ENCODE results near the gene EIF5A.
A peak's percentile ranks its signal among the peaks of the same experiment; 100 is the strongest.

EIF5A gene

GRCh38 chr17:7313890-7314718 lies 6.7 kb downstream of the EIF5A start:
- no peak for DNase-seq

GRCh38 chr17:7314719-7315569 lies 7.5 kb downstream of the EIF5A start, which contains the start of gene GPS2:
TSS of gene GPS2 (minus strand) at chr17:7315360. CDS start at chr17:7315052, 308 bp downstream.
- peak; percentile 67 for DNase-seq

- no peak for DNase-seq
Observed at GRCh38 chr17:7315570-7316235, 8.3 kb downstream of the EIF5A start.

GRCh38 chr17:7317161-7317803 lies 9.9 kb downstream of the EIF5A start:
- no peak for DNase-seq

DNA sequence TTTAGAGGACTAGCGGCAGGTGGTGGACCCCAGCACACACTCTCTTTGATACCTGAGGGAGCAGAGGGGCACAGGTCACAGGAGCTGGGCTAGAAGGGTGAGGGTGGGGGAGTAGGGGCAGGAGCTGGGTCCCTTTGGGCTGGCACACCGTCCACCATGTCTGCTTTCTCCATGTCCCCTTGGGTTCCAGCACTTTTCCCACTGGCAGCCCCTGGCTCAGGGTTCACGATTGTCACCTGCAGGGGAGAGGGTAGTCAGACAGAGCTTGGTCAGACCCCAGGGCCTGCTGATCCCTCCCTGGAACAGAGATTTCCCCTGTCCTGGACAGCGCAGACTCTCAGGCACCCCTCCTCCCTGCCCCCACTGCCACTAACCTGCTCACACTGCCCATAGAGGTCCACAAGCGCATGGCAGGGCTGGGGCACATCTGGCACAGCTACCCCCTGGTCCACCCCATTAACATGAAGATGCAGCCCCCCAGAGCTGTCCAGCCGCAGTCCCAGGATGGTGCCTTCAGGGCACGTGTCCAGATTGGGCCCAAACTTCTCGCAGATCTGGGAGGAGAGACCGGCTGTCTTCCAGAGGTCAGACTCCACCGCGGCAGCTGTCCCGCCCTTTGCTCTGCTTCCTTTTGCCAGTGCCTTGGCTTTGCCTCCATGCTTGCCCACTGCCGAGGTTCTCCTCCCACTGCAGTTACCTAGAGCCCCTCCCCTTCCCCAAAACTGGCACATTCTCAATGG lies 10.9 kb downstream of the EIF5A start:
- no peak for DNase-seq

GRCh38 chr17:7321466-7321865 lies 14.0 kb downstream of the EIF5A start:
- DNase-seq = no peak

GRCh38 chr17:7322520-7323194 lies 15.2 kb downstream of the EIF5A start:
- DNase-seq = no peak

GRCh38 chr17:7323731-7324437 lies 16.5 kb downstream of the EIF5A start:
- no peak for DNase-seq

- DNase-seq = no peak
Observed at GRCh38 chr17:7324438-7324779, 17.0 kb downstream of the EIF5A start.

DNA sequence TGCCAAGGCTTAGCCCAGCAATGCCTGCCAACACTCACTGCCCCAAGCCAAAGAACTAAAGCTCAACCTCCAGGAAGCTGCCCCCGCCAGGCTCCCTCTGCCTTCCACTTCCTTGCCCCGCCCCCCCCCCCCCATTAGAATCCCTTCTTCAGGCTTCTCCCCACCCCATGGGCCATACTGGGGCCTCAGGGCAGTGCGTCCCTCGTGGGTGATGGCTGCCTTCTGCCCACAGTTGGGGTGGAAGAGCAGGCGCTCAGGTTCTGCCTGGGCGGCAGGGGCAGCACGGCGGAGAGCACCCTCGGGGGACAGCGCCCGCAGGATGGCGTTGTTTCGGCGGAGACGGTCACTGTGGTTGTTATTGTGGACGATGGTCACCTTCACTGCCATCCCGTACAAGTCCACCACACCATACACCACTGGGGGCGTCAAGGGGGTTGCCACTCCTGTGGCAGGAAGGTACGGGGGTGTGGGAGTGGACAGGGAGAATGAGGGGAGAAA lies 17.7 kb downstream of the EIF5A start:
- DNase-seq = no peak

GRCh38 chr17:7326186-7326585 lies 18.8 kb downstream of the EIF5A start:
- no peak for DNase-seq

DNA sequence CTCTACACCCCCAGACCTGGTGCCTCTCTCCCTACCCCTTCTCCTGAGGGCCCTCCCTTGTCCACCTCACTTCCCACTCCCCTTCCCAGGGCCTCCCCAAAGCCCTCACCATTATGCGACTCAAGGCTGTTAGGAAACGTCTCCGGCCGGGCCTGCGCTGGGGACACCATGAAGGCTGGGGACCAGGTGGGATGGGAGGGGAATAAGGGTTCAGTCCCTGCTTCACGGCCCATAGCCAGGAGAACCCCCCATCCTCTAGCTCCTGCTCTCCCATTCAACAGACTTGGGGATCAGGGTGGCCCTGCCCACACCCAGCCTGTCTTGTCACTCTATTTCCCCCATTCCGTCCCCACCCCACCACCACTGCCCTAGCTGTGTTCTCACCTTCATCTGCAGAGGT lies 19.6 kb downstream of the EIF5A start:
- DNase-seq = no peak

- DNase-seq = no peak
Observed at GRCh38 chr17:7327501-7327900, 20.1 kb downstream of the EIF5A start.

- no peak for DNase-seq
Observed at GRCh38 chr17:7328009-7328408, 20.6 kb downstream of the EIF5A start.

DNA sequence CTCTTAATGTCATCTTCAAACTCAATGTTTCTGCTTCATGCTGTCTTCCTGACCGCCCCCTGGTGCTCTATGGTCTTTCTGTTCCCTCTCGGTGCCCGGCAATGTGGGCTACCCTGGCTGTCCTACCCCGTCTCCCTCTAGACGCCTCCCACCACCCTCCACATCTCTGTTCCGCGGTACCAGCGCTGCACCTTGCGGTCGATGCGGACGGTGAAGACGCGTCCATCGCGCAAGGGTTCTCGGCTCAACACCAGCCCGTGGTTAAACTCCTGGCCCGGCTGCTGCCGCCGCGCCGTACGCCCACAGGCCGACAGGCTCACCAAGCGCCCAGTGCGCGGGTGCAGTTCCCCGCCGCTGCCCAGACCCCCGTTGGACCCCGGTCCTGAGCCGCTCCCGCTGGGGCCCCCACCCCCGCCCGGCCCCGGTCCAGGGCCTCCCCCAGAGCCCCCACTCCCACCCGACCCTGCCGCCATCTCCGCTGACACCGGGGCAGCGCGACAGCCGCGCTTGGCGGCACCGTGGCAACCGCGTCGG lies 21.5 kb downstream of the EIF5A start, which contains the start of gene NEURL4:
NEURL4 (minus strand) TSS at position 496 of the 534 bp plus-strand sequence; CDS start at position 473, 23 bp downstream.
- DNase-seq = no peak

DNA sequence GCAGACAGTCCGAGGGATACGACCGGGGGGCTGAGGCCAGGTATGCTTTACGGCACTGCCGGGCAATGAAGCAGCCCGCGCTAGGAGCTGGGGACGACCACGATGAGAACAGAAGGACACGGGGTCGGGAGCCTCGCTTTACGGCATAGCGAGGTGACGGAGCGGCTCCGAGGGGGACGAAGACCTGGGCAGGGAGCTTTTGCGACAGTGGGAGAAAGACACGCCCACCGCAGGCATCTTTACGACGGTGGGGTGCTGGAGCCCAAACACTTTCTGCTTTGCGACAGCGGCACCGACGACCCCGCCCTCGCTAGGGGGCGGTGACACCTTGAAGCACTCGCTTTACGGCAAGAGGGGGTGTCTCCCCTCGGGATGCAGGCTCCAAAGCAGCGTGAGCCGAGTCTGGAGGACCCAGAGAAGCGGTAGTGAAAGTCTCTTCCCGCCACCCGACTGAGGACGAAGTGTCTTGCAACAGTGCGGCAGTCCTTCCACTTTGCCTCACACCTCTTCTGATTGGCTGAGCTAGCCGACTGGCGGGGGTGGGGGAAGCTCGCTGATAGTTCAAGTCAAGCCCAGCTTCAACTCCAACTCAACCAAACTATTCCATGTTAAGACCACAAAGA lies 22.1 kb downstream of the EIF5A start:
- DNase-seq = peak; percentile 81

- DNase-seq = no peak
Observed at GRCh38 chr17:7329997-7330637, 22.7 kb downstream of the EIF5A start.

GRCh38 chr17:7330638-7331015 lies 23.2 kb downstream of the EIF5A start:
- DNase-seq = no peak

DNA sequence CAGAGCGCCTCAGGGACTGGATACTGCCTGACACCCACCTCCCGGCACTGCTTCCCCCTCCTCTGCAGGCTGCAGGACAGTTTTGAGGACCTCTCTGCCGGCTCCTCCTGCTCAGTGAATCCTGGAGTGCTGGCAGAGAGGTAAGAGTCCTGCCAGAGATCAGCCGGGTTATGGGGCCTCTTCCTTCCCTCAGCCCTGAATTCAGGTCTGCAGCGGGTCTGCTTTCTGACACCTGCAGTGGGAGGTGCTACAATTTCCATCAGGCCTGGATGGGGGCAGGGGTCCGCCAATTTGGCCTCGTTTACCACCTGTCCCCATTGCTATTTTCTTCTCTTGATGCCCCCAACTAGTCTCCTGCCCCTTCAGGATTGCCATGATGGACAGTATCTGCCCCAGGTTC lies 24.7 kb downstream of the EIF5A start:
- DNase-seq = no peak
